ENCODE measurements around the gene TBCA. TPM values are rescaled to one million over a fixed set of nuclear protein-coding genes. Genes with fewer than 3 reads are reported as not detected.

TBCA gene
- total RNA-seq, 1 experiment from 2014 or later, result 317 TPM

DNA sequence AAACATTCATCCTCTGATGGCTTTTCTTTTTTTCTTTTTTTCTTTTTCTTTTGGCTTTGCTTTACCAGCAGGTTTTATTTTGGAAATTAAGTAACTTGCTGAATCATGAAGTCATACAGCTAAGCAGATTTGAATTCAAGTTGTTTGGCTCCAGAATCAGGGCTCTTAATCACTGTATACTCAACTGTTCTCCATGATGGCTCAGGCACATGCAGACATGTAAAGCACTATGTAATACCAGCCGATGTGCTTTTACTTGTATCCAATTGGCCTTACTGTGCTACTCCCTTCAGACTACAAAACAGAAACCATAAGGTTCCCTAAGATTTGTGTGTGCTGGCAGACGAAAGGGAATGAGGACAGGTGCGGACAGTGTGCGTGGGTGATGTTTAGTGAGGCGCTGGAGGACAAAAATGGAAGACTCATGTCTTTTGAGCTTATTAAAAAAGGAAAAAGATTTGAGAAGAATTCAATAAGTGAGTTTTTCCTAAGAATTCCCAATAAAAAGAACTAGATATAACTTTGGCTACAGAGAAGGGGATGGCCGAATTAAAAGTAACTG lies 92.9 kb downstream of the TBCA start (continued):
- TF ChIP-seq, protein P1, sequence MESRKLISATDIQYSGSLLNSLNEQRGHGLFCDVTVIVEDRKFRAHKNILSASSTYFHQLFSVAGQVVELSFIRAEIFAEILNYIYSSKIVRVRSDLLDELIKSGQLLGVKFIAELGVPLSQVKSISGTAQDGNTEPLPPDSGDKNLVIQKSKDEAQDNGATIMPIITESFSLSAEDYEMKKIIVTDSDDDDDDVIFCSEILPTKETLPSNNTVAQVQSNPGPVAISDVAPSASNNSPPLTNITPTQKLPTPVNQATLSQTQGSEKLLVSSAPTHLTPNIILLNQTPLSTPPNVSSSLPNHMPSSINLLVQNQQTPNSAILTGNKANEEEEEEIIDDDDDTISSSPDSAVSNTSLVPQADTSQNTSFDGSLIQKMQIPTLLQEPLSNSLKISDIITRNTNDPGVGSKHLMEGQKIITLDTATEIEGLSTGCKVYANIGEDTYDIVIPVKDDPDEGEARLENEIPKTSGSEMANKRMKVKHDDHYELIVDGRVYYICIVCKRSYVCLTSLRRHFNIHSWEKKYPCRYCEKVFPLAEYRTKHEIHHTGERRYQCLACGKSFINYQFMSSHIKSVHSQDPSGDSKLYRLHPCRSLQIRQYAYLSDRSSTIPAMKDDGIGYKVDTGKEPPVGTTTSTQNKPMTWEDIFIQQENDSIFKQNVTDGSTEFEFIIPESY (IDR thresholded peaks at IDR 0.05; ENCODE audit: extremely low read depth, insufficient replicate concordance, low read length), result no peak
- TF ChIP-seq CBX3 (IDR thresholded peaks at IDR 0.05; ENCODE audit: low read depth) (no peak), ELF1 (IDR thresholded peaks at IDR 0.05; ENCODE audit: borderline replicate concordance, low read depth) (no peak), SIN3A (IDR thresholded peaks at IDR 0.05; ENCODE audit: low read depth) (no peak)

DNA sequence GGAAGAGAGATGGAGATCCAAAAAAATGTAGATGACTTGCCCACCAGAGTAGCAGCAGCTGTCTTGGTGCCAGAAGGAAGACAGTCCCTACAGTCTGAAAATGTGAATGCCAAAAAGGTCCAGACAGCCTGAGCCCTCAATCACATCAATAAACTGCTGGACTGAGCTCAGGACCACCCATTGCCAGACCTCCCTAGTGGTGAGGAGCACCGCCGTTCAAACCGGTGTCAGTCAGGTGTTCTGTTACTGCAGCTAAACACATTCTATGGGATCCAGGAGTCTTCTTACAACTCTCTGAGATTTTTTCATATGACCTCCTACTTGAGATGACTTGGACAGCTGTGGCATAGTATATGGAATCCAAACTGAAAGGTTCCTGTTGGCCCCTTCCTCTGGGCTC lies 105.6 kb downstream of the TBCA start:
- TF ChIP-seq EZH2phosphoT487 (IDR thresholded peaks at IDR 0.05; ENCODE audit: borderline replicate concordance) (no peak), ELF1 (IDR thresholded peaks at IDR 0.05; ENCODE audit: borderline replicate concordance, low read depth) (no peak), FOSL1 (IDR thresholded peaks at IDR 0.05; ENCODE audit: low read depth) (no peak), JUND (IDR thresholded peaks at IDR 0.05) (no peak), MAX (IDR thresholded peaks at IDR 0.05) (no peak), POLR2AphosphoS5 (IDR thresholded peaks at IDR 0.05; ENCODE audit: low read depth, low read length) (no peak), ZNF274 (IDR thresholded peaks at IDR 0.05; ENCODE audit: low read depth, low read length) (no peak), POLR2A (IDR thresholded peaks at IDR 0.05; ENCODE audit: borderline replicate concordance, extremely low read depth, insufficient read depth, insufficient read length) (no peak), CBX3 (IDR thresholded peaks at IDR 0.05; ENCODE audit: low read depth) (no peak), EGR1 (IDR thresholded peaks at IDR 0.05; ENCODE audit: low read depth) (no peak)
- TF ChIP-seq, protein P1 (IDR thresholded peaks at IDR 0.05; ENCODE audit: extremely low read depth, insufficient replicate concordance, low read length), result no peak
- Histone ChIP-seq H3K4me3 (replicated peaks in 1 of 2; ENCODE audit: low read depth in 1 of 2, low read length in 2 of 2) (no peak overlapping the region), H3K36me3 (ENCODE audit: control insufficient read depth in 1 of 2, insufficient read depth in 2 of 2, low read length in 2 of 2) (no peaks in the 10 kb centered on the region), H2AFZ (ENCODE audit: low read depth, low read length, poor library complexity, severe bottlenecking) (no peak overlapping the region), H3K9me3 (ENCODE audit: control insufficient read depth in 1 of 2, insufficient read depth in 1 of 2, low read depth in 1 of 2, low read length in 2 of 2) (no peaks in the 10 kb centered on the region), H3K27ac (ENCODE audit: low read depth, low read length) (no peak overlapping the region), H3K4me1 (ENCODE audit: control insufficient read depth in 1 of 2, insufficient read depth in 2 of 2, low read length in 2 of 2) (no peaks in the 10 kb centered on the region), H3K9me2 (ENCODE audit: insufficient read depth) (no peaks in the 10 kb centered on the region), H3K9ac (ENCODE audit: low read length) (no peak overlapping the region), H3K79me2 (ENCODE audit: insufficient read depth, low read length) (no peaks in the 10 kb centered on the region), H3K27me3 (ENCODE audit: insufficient read depth, low read length) (no peaks in the 10 kb centered on the region), H3K4me2 (ENCODE audit: low read length) (no peak overlapping the region), H4K20me1 (ENCODE audit: insufficient read depth) (no peaks in the 10 kb centered on the region)
- intact Hi-C loops (cut with micrococcal nuclease), result no loop called here
- no peak for ATAC-seq
- no peak for DNase-seq (ENCODE audit: low read depth, low spot score)
- ChIA-PET POLR2A (no interaction called here), RAD21 (ENCODE audit: low non-redundant PET in 1 of 2, low total read pairs in 2 of 2, uncharacterized antibody in 2 of 2, unreplicated experiment in 2 of 2) (no interaction called here), CTCF (no interaction called here)
- BruUV-seq (replicated peaks), result no TSS peak

All from HCT116 (cell line).